ENCODE results near the gene LGALS3BP. TPM values are rescaled to one million over a fixed set of nuclear protein-coding genes. Genes with fewer than 3 reads are reported as not detected.

Gene LGALS3BP
- total and polyA plus RNA-seq, 12 donors, result 196 to 852 (median 545) TPM

DNA sequence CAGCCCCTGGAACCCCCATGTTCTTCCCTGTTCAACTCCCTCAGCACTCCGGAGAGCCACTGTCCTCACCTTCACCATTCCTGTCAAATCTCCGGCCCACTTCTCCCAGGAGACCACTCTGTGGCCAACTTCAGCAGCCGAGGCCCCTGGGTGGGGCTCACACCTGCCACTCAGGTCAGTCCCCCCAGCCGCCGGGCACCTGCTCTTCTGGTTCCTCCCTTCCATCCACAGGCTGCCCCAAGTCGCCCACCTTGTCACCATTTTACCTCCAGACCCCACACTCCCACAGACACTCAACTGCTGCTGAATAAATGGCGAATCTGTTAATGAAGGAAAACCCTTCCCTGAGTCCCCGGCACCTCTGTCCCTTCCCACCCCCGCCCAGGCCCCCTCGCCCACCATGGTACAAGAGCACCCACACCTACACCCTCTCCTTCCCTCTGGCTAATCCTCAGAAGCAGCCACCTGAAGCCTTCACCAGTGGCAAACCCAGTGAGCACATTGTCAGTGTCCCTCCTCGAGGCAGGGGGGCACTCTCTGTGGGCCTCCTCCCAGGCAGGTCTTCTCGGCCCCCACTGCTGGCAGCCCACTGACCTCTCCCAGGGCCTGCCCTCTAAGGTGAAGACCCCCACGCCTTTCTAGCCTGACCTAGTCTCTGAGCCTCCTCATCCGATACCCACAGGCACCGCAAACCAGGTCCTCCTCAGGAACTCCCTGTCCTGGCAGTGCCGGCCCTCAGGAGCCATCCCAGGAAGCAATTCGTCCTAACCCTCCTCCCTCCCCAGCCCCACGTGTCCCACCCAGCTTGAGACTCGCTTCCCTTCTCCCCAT lies 21.7 kb upstream of the LGALS3BP start:
- WGBS, 2 donors, result 86 to 88% methylated on average over 19 of the region's 19 CpGs
- Histone ChIP-seq H3K4me1 (peaks cover 8 to 35% (median 25%) of the 10 kb centered on the region in 9 donors), H3K27me3 (no peaks in the 10 kb centered on the region), H3K36me3 (peaks cover 0 to 55% (median 12%) of the 10 kb centered on the region in 9 donors), H3K27ac (no peak overlapping the region), H3K4me3 (no peak overlapping the region), H3K9me3 (no peaks in the 10 kb centered on the region)
- ATAC-seq (no peak), DNase-seq (no peak)
- intact Hi-C loops (cut with DNase I), result no loop called here
- TF ChIP-seq, protein P1, sequence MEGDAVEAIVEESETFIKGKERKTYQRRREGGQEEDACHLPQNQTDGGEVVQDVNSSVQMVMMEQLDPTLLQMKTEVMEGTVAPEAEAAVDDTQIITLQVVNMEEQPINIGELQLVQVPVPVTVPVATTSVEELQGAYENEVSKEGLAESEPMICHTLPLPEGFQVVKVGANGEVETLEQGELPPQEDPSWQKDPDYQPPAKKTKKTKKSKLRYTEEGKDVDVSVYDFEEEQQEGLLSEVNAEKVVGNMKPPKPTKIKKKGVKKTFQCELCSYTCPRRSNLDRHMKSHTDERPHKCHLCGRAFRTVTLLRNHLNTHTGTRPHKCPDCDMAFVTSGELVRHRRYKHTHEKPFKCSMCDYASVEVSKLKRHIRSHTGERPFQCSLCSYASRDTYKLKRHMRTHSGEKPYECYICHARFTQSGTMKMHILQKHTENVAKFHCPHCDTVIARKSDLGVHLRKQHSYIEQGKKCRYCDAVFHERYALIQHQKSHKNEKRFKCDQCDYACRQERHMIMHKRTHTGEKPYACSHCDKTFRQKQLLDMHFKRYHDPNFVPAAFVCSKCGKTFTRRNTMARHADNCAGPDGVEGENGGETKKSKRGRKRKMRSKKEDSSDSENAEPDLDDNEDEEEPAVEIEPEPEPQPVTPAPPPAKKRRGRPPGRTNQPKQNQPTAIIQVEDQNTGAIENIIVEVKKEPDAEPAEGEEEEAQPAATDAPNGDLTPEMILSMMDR (IDR thresholded peaks at IDR 0.05), result no peak

DNA sequence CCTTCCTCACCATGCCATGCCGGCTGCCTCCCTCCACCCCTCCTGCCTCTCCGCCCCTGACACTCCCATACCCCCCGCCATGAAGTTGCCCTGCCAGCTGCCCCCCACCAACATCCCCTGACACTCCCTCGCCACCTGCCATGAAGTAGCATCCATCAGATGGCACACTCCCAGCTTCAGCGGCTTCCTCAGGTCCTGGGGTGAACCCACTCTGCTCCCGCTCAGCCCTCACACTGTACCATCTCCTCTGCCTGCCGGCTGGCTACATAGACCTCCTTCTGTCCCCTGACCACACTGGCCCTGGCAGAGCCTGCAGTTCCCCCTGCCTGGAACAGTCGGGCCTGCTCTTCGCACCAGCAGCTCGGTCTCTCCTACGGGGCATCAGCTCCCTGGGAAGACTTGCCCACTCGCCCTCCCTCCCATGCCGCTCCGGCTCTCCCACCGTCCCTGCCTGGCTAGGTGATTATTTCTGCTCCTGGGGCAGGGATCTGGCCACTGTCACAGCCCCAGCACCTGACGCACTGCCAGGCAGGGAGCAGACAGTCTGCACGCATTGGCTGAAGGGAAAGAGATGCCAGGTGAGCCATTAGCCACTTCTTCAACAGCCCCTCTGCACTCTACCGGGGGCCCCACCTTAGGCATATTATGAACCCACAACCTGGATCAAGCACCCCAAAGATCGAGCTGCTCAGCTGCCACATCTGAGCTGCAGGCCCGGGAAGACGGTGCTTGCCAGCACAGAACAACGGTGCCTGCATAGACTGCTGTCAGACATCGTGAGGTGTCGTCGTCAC lies 20.9 kb upstream of the LGALS3BP start:
- no peaks in the 10 kb centered on the region for H3K27me3 ChIP-seq
- TF ChIP-seq, protein P1 (IDR thresholded peaks at IDR 0.05), result no peak
- H3K9me3 ChIP-seq, result no peaks in the 10 kb centered on the region
- intact Hi-C loops (cut with DNase I), result no loop called here
- no peak overlapping the region for H3K27ac ChIP-seq
- DNase-seq, result no peak
- no peak for ATAC-seq
- WGBS, 2 donors, result 77 to 82% methylated on average over 25 of the region's 25 CpGs
- H3K4me1 ChIP-seq, result peaks cover 5 to 35% (median 23%) of the 10 kb centered on the region in 9 donors
- H3K36me3 ChIP-seq, result peaks cover 0 to 63% (median 12%) of the 10 kb centered on the region in 9 donors
- no peak overlapping the region for H3K4me3 ChIP-seq

DNA sequence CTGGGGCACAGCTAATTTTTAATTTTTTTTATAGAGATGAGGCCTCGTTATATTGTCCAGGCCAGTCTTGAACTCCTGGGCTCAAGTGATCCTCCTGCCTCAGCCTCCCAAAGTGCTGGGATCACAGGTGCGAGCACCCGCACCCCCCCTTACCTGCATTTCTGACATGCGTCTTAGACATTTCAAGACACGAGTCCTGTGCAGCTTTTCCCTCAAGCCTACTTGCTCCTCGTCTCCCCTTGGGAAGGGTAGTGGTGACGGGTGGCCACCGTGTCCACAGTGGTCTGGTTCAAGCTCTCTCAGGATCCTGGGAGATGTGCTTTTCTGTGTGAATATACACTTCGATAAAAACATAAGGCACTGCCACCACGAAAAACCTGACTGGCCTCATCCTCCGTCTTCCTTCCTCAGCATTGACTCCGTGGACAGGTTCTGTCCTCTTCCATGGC lies 20.2 kb upstream of the LGALS3BP start:
- TF ChIP-seq, protein P1 (IDR thresholded peaks at IDR 0.05), result no peak
- DNase-seq (no peak), ATAC-seq (no peak)
- intact Hi-C loops (cut with DNase I), result loop anchor here in 2 of 10 donors (10.0 kb wide), 2 partner anchors 45 to 395 kb away; no protein-coding TSS in a partner anchor
- WGBS, 2 donors, result 95% methylated on average over 12 of the region's 12 CpGs
- no peak overlapping the region for H3K4me3 ChIP-seq
- no peak overlapping the region for H3K27ac ChIP-seq
- H3K27me3 ChIP-seq, result no peaks in the 10 kb centered on the region
- H3K4me1 ChIP-seq, result peaks cover 0 to 32% (median 20%) of the 10 kb centered on the region in 9 donors
- H3K36me3 ChIP-seq, result peaks cover 0 to 67% (median 12%) of the 10 kb centered on the region in 9 donors
- no peaks in the 10 kb centered on the region for H3K9me3 ChIP-seq

DNA sequence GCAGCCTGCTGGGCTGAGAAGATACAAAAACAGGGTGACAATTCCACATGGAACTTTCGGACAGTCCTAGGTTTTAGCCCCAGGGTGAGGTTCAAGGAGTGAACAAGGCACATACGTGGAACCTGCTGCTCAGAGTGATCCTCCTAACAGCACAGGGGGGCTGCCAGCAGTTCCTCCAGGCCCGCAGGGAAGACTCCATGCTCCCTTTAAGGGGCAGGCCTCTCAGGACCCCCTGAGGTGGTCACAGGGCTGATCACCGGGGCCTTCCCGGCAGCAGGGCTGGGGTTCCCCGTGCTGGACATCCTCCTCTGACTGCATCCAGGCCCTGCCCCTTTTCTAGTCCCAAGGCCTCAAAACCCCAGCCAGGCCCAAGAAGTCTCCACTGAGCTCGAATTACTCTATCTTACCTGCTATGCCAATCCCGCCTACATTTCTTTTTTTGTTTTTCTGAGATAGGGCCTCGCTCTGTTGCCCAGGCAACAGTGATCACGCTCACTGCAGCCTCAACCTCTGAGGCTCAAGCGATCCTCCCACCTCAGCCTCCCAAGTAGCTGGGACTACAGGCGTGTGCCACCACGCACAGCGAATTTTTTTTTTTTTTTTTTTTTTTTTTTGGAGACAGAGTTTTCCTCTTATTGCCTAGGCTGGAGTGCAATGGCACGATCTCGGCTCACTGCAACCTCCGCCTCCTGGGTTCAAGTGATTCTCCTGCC lies 19.5 kb upstream of the LGALS3BP start:
- Histone ChIP-seq H3K4me3 (no peak overlapping the region), H3K4me1 (peaks cover 0 to 32% (median 20%) of the 10 kb centered on the region in 9 donors), H3K9me3 (no peaks in the 10 kb centered on the region), H3K27me3 (no peaks in the 10 kb centered on the region), H3K36me3 (peaks cover 0 to 75% (median 12%) of the 10 kb centered on the region in 9 donors), H3K27ac (peak overlapping the region in 9 of 10 donors; percentile 37 to 70 (median 60))
- whole genome bisulfite sequencing, 2 donors, result 89 to 92% methylated on average over 17 of the region's 17 CpGs
- TF ChIP-seq, protein P1 (IDR thresholded peaks at IDR 0.05), result no peak
- intact Hi-C loops (cut with DNase I), result loop anchor here in 2 of 10 donors (10.0 kb wide), 2 partner anchors 46 to 396 kb away; no protein-coding TSS in a partner anchor
- ATAC-seq, result peak in 1 of 8 donors; percentile 3
- no peak for DNase-seq

Data from heart right ventricle (tissue), 16 donors.